Measurements from ENCODE around the gene C16orf92. TPM values are rescaled to one million over a fixed set of nuclear protein-coding genes. Genes with fewer than 3 reads are reported as not detected.

Gene C16orf92
- total and polyA plus RNA-seq, 2 of the 13 experiments (the other 11 are each of a cell fraction or from before 2014, with no cell fraction given) = not detected

DNA sequence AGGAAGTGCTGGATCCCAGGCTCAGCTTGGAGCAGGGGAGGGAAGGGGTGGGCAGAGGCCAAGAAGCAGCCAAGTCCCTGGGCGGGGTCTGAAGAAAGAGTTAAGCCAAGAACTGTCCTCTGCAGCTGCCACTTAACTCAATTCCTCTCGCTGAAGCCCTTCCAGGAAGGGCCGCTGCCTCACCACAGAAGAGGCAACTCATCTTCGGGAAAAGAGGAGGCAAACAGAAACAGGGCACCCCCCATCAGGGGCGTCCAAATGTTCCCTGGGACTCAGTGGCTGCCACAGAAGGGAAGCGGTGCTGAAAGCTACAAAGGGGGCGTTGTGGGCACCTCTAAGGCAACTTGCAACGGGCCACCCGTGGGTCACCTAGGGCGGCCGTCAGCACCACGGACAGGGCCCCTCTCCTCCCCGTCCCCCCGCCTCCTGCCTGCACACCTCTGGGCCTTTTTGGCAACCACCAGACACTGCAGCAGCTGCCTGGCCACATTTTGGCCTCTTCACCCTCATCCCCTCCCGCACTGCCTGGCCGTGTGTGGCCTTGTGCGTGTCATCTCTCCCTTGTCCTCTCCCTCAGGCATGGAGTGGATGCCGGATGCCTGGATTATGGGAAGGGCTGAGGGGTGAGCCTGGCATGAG is 5.6 kb downstream of the C16orf92 start (continued):
- TF ChIP-seq, protein P1, sequence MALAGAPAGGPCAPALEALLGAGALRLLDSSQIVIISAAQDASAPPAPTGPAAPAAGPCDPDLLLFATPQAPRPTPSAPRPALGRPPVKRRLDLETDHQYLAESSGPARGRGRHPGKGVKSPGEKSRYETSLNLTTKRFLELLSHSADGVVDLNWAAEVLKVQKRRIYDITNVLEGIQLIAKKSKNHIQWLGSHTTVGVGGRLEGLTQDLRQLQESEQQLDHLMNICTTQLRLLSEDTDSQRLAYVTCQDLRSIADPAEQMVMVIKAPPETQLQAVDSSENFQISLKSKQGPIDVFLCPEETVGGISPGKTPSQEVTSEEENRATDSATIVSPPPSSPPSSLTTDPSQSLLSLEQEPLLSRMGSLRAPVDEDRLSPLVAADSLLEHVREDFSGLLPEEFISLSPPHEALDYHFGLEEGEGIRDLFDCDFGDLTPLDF (CRISPR knock-in tag; IDR thresholded peaks at IDR 0.05) = no peak
- TF ChIP-seq NCOR1 (IDR thresholded peaks at IDR 0.05; ENCODE audit: borderline replicate concordance, low read length) (no peak), CBX1 (IDR thresholded peaks at IDR 0.05; ENCODE audit: low read depth) (no peak), DNMT3B (CRISPR knock-in tag; conservative IDR thresholded peaks at IDR 0.05) (no peak), RELA (CRISPR knock-in tag; IDR thresholded peaks at IDR 0.05) (no peak), ZNF788 (CRISPR knock-in tag; IDR thresholded peaks at IDR 0.05; ENCODE audit: borderline replicate concordance) (no peak), SOX13 (IDR thresholded peaks at IDR 0.05) (no peak), SOX13 (CRISPR knock-in tag; conservative IDR thresholded peaks at IDR 0.05 in 1 of 2, IDR thresholded peaks at IDR 0.05 in 1 of 2) (0 out of 4 replicates have a peak, but pooled peaks of 1 of the 2 experiments have one; percentile 27), ZNF282 (IDR thresholded peaks at IDR 0.05; ENCODE audit: partially characterized antibody) (no peak), SNAPC2 (CRISPR knock-in tag; IDR thresholded peaks at IDR 0.05) (no peak), CBX2 (IDR thresholded peaks at IDR 0.05; ENCODE audit: low read depth, low read length) (no peak), CBX2 (CRISPR knock-in tag; IDR thresholded peaks at IDR 0.05; ENCODE audit: low read depth) (no peak), SMAD3 (CRISPR knock-in tag; IDR thresholded peaks at IDR 0.05) (no peak), ZNF660 (CRISPR knock-in tag; IDR thresholded peaks at IDR 0.05; ENCODE audit: borderline replicate concordance, low read depth) (no peak), SATB2 (CRISPR knock-in tag; IDR thresholded peaks at IDR 0.05) (no peak), ZNF430 (CRISPR knock-in tag; IDR thresholded peaks at IDR 0.05) (peak; percentile 44; the same call in 1 of the 2 replicates), ELF3 (CRISPR knock-in tag; IDR thresholded peaks at IDR 0.05) (0 out of 2 replicates have a peak, but pooled peaks have one; percentile 29), ZNF879 (CRISPR knock-in tag; IDR thresholded peaks at IDR 0.05) (0 out of 2 replicates have a peak, but pooled peaks have one; percentile 42)
- TF ChIP-seq, protein P2, sequence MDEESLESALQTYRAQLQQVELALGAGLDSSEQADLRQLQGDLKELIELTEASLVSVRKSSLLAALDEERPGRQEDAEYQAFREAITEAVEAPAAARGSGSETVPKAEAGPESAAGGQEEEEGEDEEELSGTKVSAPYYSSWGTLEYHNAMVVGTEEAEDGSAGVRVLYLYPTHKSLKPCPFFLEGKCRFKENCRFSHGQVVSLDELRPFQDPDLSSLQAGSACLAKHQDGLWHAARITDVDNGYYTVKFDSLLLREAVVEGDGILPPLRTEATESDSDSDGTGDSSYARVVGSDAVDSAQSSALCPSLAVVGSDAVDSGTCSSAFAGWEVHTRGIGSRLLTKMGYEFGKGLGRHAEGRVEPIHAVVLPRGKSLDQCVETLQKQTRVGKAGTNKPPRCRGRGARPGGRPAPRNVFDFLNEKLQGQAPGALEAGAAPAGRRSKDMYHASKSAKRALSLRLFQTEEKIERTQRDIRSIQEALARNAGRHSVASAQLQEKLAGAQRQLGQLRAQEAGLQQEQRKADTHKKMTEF (CRISPR knock-in tag; IDR thresholded peaks at IDR 0.05) = peak; percentile 42; the same call in 1 of the 2 replicates
- TF ChIP-seq, protein P3, sequence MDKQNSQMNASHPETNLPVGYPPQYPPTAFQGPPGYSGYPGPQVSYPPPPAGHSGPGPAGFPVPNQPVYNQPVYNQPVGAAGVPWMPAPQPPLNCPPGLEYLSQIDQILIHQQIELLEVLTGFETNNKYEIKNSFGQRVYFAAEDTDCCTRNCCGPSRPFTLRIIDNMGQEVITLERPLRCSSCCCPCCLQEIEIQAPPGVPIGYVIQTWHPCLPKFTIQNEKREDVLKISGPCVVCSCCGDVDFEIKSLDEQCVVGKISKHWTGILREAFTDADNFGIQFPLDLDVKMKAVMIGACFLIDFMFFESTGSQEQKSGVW (CRISPR knock-in tag; IDR thresholded peaks at IDR 0.05; ENCODE audit: borderline replicate concordance) = no peak
- TF ChIP-seq, protein P4, sequence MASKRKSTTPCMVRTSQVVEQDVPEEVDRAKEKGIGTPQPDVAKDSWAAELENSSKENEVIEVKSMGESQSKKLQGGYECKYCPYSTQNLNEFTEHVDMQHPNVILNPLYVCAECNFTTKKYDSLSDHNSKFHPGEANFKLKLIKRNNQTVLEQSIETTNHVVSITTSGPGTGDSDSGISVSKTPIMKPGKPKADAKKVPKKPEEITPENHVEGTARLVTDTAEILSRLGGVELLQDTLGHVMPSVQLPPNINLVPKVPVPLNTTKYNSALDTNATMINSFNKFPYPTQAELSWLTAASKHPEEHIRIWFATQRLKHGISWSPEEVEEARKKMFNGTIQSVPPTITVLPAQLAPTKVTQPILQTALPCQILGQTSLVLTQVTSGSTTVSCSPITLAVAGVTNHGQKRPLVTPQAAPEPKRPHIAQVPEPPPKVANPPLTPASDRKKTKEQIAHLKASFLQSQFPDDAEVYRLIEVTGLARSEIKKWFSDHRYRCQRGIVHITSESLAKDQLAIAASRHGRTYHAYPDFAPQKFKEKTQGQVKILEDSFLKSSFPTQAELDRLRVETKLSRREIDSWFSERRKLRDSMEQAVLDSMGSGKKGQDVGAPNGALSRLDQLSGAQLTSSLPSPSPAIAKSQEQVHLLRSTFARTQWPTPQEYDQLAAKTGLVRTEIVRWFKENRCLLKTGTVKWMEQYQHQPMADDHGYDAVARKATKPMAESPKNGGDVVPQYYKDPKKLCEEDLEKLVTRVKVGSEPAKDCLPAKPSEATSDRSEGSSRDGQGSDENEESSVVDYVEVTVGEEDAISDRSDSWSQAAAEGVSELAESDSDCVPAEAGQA (IDR thresholded peaks at IDR 0.05; ENCODE audit: low read depth) = no peak
- TF ChIP-seq, protein P4 (CRISPR knock-in tag; IDR thresholded peaks at IDR 0.05; ENCODE audit: borderline replicate concordance) = no peak
